Ishikawa (cell line): Measurements from ENCODE around the gene BPIFB1.

ENCODE experiments used
- CEBPB ChIP-seq: IDR thresholded peaks from 2 replicates; pipeline ENCODE4 v1.6.1; 2012
- CREB1 ChIP-seq: IDR thresholded peaks from 2 replicates; pipeline ENCODE4 v1.6.1; 2012; ENCODE audit warnings: low read depth
- EGR1 ChIP-seq: IDR thresholded peaks from 2 replicates; pipeline ENCODE4 v1.6.1; 2012
- EP300 ChIP-seq: IDR thresholded peaks from 2 replicates; pipeline ENCODE4 v1.6.1; 2012; ENCODE audit warnings: borderline replicate concordance
- FOXM1 ChIP-seq: IDR thresholded peaks from 2 replicates; pipeline ENCODE4 v1.6.1; 2012; ENCODE audit warnings: low read depth, borderline replicate concordance
- NFIC ChIP-seq: IDR thresholded peaks from 2 replicates; pipeline ENCODE4 v1.6.1; 2012
- RAD21 ChIP-seq: IDR thresholded peaks from 2 replicates; pipeline ENCODE4 v1.6.1; 2012; ENCODE audit warnings: low read depth
- TAF1 ChIP-seq: IDR thresholded peaks from 2 replicates; pipeline ENCODE4 v1.6.1; 2012; ENCODE audit warnings: low read depth, mild to moderate bottlenecking
- TCF12 ChIP-seq: IDR thresholded peaks from 2 replicates; pipeline ENCODE4 v1.6.1; 2012; ENCODE audit warnings: low read depth
- TEAD4 ChIP-seq: IDR thresholded peaks from 2 replicates; pipeline ENCODE4 v1.6.1; 2012
- YY1 ChIP-seq: IDR thresholded peaks from 2 replicates; pipeline ENCODE4 v1.6.1; 2012; ENCODE audit warnings: low read depth
- ZBTB7A ChIP-seq: IDR thresholded peaks from 2 replicates; pipeline ENCODE4 v1.6.1; 2012; ENCODE audit warnings: low read depth
- TF ChIP-seq, protein P1 (sequence below): IDR thresholded peaks from 2 replicates; pipeline ENCODE4 v1.6.1; 2012
- TF ChIP-seq, protein P2 (sequence below): IDR thresholded peaks from 2 replicates; pipeline ENCODE4 v1.6.1; 2012; ENCODE audit warnings: low read depth, mild to moderate bottlenecking
- TF ChIP-seq, protein P3 (sequence below): IDR thresholded peaks from 2 replicates; pipeline ENCODE4 v1.6.1; 2012

BPIFB1 gene

DNA sequence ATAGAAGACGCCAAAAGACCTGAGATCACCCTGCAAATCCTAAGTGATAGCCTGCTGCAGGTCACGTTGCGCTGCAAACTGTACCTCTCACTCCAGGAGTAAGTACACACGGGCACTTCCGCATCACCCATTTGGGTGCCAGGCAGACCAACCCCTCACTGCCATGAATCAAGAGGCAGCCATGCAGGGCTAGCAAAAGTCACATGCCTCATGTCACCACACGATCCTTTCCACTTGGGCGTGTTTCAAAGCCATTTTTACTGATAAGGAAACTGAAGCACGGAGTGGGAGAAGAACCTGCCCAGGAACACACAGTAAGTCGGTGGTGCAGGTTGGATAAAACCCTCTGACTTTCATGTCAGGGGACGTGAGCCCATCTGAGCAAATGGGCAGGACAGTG, 37.0 kb downstream of the BPIFB1 start:
- TF ChIP-seq TAF1 = no peak
- no peak for TF ChIP-seq ZBTB7A
- no peak for TF ChIP-seq RAD21
- TF ChIP-seq, protein P1, sequence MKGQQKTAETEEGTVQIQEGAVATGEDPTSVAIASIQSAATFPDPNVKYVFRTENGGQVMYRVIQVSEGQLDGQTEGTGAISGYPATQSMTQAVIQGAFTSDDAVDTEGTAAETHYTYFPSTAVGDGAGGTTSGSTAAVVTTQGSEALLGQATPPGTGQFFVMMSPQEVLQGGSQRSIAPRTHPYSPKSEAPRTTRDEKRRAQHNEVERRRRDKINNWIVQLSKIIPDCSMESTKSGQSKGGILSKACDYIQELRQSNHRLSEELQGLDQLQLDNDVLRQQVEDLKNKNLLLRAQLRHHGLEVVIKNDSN = no peak
- TF ChIP-seq TEAD4 = no peak
- TF ChIP-seq EGR1 = no peak
- TF ChIP-seq, protein P2, sequence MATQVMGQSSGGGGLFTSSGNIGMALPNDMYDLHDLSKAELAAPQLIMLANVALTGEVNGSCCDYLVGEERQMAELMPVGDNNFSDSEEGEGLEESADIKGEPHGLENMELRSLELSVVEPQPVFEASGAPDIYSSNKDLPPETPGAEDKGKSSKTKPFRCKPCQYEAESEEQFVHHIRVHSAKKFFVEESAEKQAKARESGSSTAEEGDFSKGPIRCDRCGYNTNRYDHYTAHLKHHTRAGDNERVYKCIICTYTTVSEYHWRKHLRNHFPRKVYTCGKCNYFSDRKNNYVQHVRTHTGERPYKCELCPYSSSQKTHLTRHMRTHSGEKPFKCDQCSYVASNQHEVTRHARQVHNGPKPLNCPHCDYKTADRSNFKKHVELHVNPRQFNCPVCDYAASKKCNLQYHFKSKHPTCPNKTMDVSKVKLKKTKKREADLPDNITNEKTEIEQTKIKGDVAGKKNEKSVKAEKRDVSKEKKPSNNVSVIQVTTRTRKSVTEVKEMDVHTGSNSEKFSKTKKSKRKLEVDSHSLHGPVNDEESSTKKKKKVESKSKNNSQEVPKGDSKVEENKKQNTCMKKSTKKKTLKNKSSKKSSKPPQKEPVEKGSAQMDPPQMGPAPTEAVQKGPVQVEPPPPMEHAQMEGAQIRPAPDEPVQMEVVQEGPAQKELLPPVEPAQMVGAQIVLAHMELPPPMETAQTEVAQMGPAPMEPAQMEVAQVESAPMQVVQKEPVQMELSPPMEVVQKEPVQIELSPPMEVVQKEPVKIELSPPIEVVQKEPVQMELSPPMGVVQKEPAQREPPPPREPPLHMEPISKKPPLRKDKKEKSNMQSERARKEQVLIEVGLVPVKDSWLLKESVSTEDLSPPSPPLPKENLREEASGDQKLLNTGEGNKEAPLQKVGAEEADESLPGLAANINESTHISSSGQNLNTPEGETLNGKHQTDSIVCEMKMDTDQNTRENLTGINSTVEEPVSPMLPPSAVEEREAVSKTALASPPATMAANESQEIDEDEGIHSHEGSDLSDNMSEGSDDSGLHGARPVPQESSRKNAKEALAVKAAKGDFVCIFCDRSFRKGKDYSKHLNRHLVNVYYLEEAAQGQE = no peak
- no peak for TF ChIP-seq FOXM1
- no peak for TF ChIP-seq TCF12
- no peak for TF ChIP-seq CREB1
- TF ChIP-seq, protein P3, sequence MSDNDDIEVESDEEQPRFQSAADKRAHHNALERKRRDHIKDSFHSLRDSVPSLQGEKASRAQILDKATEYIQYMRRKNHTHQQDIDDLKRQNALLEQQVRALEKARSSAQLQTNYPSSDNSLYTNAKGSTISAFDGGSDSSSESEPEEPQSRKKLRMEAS = no peak
- no peak for TF ChIP-seq CEBPB
- TF ChIP-seq EP300 = no peak
- TF ChIP-seq NFIC = no peak
- TF ChIP-seq YY1 = no peak

DNA sequence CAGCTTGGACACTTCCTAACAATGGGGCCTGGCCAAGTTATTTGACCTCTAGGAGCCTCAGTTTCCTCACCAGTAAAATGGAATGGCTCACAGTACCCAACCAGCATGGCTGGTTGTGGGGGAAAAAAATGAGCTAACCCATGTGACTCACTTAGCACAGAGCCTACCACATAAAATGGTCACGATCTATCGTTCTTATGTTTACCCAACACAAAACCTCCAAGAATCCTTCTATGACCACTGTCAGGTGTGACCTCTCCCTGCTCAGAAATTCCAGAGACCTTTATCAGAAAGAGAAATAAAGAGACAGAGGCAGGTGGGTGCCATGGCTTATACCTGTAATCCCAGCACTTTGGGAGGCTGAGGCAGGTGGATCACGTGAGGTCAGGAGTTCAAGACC, 39.4 kb downstream of the BPIFB1 start:
- TF ChIP-seq YY1 (no peak), EGR1 (no peak), CEBPB (no peak), RAD21 (no peak), EP300 (no peak), TCF12 (no peak)
- TF ChIP-seq, protein P1 = no peak
- TF ChIP-seq, protein P3 = no peak

DNA sequence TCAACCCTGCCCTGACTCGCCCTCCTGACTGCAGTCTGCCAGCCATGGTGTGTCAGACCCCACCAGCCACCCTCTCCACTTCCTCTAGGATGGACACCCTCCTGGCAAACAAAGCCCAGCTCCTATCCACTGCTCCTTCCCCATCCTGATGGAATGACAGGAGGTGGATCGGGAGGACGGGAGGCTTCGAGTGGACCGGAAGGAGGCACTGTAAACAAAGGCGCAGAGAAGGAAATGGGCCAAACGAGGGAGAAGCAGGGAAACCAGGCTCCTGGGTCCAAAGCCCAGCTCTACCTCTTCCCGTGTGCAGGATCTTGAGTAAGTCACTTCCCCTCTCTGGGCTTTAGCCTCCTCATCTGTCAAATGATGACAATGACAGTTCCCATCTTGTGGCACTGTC, 40.2 kb downstream of the BPIFB1 start:
- TF ChIP-seq EP300 = no peak
- TF ChIP-seq, protein P3 = no peak
- TF ChIP-seq CEBPB = no peak
- TF ChIP-seq NFIC = no peak
- no peak for TF ChIP-seq TCF12
- TF ChIP-seq YY1 = no peak
- no peak for TF ChIP-seq TAF1
- TF ChIP-seq ZBTB7A = no peak

DNA sequence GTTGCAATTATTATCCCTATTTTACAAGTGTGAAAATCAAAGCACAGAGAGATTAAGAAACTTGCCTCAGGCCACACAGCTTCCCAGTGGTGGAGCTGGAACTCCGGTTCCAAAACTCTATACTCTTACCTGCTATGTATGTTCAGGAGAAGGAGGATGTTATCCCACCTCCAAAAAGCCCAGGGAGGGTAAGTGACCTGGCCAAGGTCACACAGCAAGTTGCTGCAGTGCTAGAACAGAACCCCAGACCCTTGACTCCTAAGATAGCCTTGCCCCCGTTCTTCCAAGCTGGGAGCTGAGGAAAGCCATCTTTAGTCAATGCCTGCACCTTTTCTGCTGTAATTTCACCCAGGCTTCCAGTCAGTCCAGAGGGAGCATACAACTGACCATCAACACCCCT, 42.3 kb downstream of the BPIFB1 start:
- no peak for TF ChIP-seq FOXM1
- no peak for TF ChIP-seq CEBPB
- no peak for TF ChIP-seq EGR1
- TF ChIP-seq TEAD4 = no peak
- no peak for TF ChIP-seq TAF1
- TF ChIP-seq CREB1 = no peak
- no peak for TF ChIP-seq RAD21
- no peak for TF ChIP-seq EP300
- TF ChIP-seq YY1 = no peak
- TF ChIP-seq NFIC = no peak
- TF ChIP-seq, protein P1 = no peak
- TF ChIP-seq TCF12 = no peak
- TF ChIP-seq ZBTB7A = no peak
- TF ChIP-seq, protein P2 = no peak
- TF ChIP-seq, protein P3 = no peak

DNA sequence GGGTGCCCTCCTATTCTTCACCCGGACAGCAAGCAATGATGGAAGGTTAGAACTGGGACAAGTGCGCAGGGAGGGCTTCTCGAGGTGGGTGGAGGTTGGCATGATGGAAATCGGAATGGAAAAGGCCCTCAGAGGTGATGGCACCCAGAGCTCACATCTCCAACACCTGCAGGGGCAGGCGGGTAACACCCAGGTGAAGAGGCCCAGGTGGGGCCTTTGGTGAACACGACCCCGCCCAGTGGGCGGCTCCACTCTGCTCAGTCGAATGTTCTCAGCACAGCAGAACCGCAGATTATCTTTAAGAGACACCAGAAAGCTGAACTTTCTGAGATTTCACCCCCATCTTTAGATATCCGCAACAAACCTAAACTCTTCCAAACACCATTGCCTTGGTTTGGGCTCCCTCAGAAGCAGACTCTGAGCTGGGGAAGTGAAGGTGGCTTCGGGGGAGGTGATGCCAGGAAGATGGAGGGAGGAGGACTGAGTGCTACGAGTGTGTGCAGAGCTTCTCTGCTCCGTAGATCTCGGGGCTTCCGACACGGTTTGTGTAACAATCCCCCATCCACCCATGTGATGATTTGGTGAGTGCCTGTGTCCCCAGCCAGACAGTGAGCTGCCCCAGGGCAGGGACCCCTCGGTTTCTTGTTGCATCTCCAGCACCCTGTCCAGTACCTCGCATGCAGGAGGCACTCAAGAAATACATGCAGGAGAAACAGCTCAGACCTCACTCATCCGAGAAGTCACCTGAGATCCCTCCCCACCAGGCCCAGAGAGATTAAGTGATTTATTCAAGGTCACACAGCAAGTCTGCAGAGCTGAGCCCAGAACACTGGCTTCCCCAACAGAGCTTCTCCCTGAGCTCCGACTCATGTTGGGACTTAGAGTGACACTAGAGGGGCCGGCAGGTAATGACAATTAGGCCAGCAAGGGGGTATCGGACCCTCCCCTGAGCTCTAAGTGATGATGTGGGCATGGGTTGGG, 45.4 kb downstream of the BPIFB1 start:
- TF ChIP-seq TAF1 (no peak), CREB1 (no peak), YY1 (no peak), CEBPB (no peak), FOXM1 (no peak), TEAD4 (no peak), RAD21 (no peak), EGR1 (no peak), TCF12 (no peak), NFIC (no peak), ZBTB7A (no peak), EP300 (no peak)
- TF ChIP-seq, protein P2 = no peak
- TF ChIP-seq, protein P3 = no peak
- TF ChIP-seq, protein P1 = no peak
